GM12875 (cell line): Measurements from ENCODE around the gene BORCS6.
"Not testable (repeated sequence)": the region's sequence is repeated elsewhere in the genome, so short reads cannot be mapped to it uniquely, and the experiment has no call there.

ENCODE experiments used
- H3K4me3 ChIP-seq: one replicate; pipeline ENCODE4 v1.5.1; 2011; ENCODE audit warnings: low read depth, low read length, control low read depth
- CTCF ChIP-seq: IDR thresholded peaks from 2 replicates; pipeline ENCODE4 v1.5.1; 2011; ENCODE audit warnings: low read depth, mild to moderate bottlenecking, control low read depth, inconsistent platforms, low read length, moderate library complexity, borderline replicate concordance; ENCODE audit not compliant: insufficient read depth

BORCS6 gene

GRCh38 chr17:8222380-8222629 lies 32.3 kb upstream of the BORCS6 start:
- TF ChIP-seq CTCF: no peak
- peak overlapping the region; percentile 66 for H3K4me3 ChIP-seq

- no peak for TF ChIP-seq CTCF
- peak overlapping the region; percentile 66 for H3K4me3 ChIP-seq
Observed at GRCh38 chr17:8221663-8222379, 31.8 kb upstream of the BORCS6 start.

- peak overlapping the region; percentile 59 for H3K4me3 ChIP-seq
- no peak for TF ChIP-seq CTCF
Observed at GRCh38 chr17:8220783-8221662, 31.0 kb upstream of the BORCS6 start.

GRCh38 chr17:8214000-8214399 lies 24.0 kb upstream of the BORCS6 start:
- H3K4me3 ChIP-seq: not testable (repeated sequence)

GRCh38 chr17:8212312-8213180 lies 22.6 kb upstream of the BORCS6 start:
- no peak overlapping the region for H3K4me3 ChIP-seq
- TF ChIP-seq CTCF: no peak

- TF ChIP-seq CTCF: no peak
- H3K4me3 ChIP-seq: peak overlapping the region; percentile 89
Observed at GRCh38 chr17:8210761-8211458, 20.9 kb upstream of the BORCS6 start.
